Medulla oblongata (tissue), 1 donor: ENCODE results near the gene RPUSD1.
"Not testable (repeated sequence)": the region's sequence is repeated elsewhere in the genome, so short reads cannot be mapped to it uniquely, and the experiment has no call there.

Experiments used
- DNase-seq: peaks from one replicate; pipeline ENCODE4 v3.0.0-alpha.2; 2015; ENCODE audit errors: extremely low spot score

The RPUSD1 gene

DNA sequence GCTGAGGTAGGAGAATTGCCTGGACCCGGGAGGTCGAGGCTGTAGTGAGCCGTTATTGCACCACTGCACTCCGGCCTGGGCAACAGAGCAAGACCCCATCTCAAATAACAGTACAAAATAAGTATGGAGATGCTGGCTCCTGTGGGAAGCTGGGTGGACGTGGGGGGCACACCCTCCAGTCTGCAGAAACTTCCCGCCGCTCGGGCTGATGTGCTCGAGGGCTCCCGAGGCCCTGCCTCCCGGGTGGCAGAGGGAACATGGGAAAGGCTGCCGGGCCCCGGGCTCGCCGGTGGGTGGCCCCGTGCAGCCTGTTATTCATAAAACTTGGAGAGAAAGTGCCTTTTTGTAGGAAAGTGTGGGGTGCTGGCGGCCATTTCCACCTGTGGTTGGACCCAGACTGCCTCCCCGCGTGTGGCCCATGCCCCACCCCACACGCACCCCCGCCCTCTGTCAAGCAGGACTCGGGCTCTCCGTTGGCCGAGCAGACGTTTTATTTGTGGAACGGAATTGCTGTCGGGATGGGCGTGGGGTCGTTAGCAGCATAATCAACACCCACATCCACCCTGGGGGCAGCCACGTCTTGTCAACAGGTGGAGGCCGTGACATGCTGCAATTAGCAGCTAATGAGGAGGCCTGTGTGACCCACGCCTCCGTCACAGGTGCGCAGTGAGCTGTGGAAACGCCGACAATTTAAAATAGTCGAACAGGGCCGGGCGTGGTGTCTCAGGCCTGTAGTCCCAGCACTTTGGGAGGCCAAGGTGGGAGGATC, 40.0 kb downstream of the RPUSD1 start:
- DNase-seq, result no peak

DNA sequence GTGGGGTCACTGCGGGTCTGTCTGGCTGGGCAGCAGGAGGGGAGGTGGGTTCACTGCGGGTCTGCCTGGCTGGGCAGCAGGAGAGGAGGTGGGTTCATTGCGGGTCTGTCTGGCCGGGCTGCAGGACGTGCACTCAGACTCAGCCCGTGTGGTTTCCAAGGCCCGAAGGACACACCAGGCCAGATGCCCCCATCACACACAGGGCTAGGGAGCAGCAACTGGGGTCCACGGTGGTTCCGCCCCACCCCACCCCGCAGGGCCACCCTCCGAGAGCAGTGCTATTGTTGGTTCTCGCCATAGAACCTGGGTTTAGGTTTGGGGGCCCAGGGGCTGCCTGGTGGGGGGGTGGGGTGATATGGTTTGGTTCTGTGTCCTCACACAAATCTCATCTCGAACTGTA, 41.5 kb downstream of the RPUSD1 start:
- no peak for DNase-seq

DNA sequence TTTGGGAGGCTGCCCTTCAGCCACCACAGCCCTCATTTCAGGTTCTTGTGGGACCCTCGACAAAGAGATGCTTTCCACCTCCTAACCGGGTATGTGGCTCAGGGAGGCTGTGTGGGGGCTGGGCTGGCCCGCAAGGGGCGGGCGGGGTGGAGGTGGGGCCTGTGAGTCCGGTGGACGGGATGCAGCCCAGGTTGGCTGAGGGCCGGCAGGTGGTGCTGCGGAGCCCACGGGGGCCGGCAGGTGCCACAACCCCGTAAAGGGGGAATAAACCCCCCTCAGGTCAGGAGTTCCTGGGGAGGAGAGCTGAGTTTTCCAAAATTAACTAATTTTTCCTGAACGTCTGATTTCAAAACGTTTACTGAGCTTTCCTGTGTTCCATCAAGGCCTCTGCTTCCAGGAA, 42.4 kb downstream of the RPUSD1 start:
- DNase-seq, result no peak

DNA sequence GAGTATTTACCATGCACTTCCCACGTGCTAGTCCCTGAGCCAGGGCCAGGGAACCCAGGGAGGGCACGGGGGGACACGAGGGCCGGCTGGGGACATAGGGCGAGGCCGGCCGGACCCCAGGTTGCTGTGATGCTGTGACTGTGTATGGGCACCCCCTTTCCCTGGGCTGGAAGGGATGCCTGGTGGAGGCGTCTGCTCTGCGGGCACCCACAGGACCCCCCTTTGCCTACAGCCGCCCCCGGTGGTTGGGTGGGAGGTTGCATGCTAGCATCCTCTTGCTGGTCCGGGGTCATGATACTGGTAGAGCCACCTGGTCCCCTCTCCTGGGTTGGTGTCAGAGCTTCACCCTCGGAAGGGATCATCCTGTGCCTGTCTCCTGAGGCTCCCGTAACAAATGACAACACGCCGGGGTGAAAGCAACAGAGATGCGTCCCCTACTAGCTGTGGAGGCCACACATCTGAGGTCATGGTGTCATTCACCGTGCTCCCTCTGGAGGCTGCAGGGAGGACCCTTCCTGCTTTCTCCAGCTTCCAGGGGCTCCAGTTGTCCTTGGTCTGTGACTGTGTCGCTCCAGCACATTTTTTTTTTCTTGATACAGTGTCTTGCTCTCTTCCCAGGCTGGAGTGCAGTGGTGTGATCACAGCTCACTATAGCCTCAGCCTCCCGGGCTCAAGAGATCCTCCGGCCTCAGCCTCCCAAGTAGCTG, 44.2 kb downstream of the RPUSD1 start:
- no peak for DNase-seq

DNA sequence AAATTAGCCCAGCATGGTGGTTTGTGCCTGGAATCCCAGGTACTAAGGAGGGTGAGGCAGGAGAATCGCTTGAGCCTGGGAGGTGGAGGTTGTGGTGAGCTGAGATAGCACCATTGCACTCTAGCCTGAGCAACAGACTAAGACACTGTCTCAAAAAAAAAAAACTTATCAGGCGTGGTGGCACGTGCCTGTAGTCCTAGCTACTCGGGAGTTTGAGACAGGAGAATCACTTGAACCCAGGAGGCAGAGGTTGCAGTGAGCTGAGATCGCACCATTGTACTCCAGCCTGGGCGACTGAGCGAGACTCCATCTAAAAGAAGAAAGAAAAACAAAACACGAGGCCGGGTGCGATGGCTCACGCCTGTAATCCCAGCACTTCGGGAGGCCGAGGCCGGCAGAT, 45.3 kb downstream of the RPUSD1 start:
- DNase-seq, result not testable (repeated sequence)

DNA sequence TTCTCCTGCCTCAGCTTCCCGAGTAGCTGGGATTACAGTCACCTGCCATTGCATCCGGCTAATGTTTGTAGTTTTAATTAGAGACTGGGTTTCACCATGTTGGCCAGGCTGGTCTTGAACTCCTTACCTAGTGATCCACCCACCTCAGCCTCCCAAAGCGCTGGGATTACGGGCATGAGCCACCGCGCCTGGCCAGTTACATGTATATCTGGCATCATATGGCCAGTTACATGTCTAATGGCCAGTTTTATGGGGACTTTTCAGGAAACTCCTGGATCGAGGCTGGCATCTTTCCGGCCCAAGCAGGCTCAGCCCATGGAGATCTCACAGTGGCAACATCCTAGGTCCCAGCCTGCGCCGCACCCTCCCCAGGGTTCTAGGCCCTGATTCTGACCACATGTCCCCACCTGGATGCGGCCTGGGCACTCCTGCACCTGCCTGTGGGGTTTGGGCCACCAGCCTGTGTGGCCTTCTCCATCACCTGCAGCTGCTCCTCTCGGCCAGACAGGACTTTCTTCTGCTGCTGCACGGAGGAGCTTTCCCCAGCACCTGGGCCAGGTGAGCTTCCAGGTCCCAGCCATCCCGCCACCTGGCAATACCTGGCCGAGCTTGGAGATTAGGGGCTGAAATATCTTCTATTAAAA, 46.1 kb downstream of the RPUSD1 start:
- DNase-seq, result no peak

DNA sequence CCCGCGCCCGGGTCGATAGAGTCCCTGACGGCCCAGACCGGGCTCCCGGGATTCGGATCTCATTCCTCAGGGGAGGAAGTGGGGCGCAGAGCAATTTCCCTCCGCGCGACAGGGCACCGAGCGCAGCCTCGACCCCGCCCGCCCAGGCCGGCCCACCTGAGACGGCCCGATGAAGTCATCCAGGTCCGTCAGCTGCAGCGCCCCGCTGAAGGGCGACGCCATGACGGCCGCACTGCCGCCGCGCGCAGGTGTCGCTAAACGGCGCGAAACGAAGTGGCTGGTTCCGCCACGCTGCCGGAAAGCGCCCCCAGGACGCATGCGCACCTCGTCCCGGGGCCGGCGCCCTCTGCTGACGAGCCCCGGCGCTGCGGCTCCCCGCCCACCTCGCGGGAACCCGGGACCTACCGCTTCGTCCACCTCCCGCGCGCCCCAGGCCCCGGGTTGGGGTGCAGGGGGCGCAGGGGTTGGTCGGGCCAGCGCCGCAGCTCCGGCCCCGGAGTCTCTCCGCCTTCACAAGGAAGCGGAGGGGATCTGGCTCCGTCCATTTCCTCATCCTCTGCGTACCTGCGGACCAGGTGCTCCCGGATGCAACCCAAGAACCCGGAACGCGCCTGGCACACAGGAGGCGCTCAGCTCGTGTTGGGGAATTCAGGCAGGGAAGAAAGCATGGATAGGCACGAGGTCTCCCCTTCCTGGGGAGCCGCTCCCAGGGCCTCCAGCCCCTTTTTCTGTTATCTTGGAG, 47.2 kb downstream of the RPUSD1 start, which contains the start of gene CIAO3:
Gene CIAO3, minus strand, starts transcription at position 234 of the 742 bp plus-strand sequence. Its CDS starts 12 bp downstream, at position 222.
- DNase-seq, result peak; percentile 82

DNA sequence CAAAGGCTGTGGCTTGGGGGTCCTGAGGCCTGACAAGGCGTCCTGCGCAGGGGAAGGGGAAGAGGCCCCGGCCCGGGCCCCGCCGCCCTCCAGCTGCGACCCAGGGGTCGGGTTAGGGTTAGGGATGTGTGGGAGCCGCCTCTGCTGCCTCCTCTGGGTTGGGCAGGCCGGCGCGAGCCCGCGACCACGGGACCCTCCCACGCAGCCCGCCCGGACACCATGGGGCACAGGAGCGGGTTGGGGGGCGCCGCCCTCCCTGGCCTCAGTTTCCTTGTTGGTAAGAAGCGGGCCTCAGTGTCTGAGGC, 47.8 kb downstream of the RPUSD1 start:
- DNase-seq, result no peak

DNA sequence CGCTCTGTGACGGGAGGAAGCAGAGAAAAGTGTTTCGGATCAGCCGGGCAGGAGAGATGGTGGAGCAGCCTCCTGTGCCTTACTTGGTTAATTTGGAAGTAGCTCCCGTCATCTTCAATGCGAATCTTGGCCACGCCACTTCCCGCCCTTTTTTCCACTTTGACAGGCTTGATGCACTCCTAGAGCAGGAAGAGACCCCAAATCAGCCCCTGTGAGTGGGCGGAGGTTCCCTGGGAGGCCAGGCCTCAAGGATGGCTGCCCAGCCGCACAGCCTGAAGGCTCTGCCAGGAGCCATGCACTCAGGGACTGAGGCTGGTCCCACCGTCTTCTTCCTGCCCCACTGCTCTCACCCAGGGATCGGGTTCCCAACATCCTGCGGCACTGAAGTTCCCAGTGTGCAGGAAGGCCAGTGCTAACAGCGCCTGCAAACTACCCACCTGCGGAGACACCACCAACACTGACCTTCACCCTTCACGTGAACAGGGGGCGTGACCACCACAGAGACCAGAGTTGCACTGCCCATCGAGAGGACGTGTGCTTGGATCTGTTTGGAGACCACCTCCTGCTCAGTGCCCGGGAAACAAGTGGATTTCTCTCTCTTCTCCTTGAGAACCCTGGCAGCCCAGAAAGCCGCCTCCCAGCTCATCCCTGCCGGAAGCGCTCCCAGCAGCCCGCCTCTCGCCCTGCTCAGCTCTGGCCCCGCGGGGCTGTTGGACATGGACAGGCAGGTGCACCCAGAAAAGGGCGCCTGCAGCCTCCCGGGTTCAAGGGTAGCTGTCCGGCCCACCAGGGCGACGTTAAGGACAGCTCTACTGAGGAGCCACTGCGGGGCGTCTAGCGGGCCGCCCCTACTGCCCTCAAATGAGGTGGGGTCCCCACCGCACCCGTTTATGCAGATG, 48.4 kb downstream of the RPUSD1 start:
- DNase-seq, result no peak

DNA sequence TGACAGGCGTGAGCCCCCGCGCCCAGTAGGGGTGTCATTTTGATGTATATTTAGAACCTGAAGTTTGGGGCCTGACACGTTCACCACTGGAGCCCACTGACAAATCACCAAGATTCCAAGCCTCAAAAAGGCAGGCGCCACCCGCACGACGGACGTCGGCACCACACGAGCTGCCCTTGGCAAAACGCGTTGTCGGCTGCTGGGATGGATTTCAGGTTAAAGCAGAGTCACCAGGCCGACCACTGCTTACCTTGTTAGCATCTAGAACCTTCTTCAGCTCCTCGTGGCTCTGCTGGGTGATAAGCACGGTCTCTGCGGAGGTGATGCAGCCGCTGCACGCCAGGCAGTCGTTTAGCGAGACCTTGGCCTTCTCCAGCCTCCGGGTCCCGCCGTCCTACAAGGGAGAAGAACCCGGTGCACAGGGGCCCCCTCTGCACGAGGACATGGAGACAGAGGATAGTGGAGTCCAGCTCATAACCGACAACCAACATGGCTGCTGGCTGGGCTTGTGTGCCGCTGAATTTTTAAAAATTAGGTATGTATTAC, 51.2 kb downstream of the RPUSD1 start:
- no peak for DNase-seq

DNA sequence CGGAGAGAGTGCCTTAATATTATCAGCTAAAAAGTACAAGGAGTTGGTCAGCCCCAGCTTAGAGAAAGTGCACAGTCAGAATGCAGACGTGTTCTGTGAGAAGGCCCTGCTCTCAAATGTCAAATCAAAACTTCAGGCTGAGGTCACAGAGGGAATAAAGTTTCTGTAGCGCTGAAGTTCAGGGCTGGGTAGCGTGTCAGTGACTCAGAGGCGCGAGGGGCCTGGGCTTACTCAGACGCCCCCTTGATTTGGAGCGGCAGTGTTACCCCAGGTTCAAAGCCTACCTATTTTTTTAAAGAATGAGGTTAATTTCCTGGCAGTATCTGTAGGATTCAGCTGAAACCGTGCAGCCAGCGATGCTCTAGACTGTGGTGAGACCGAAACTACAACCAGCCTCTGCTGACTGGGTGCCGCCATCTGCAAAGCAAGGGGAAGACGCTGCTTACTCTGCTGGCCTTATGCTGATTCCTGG, 52.2 kb downstream of the RPUSD1 start:
- no peak for DNase-seq

DNA sequence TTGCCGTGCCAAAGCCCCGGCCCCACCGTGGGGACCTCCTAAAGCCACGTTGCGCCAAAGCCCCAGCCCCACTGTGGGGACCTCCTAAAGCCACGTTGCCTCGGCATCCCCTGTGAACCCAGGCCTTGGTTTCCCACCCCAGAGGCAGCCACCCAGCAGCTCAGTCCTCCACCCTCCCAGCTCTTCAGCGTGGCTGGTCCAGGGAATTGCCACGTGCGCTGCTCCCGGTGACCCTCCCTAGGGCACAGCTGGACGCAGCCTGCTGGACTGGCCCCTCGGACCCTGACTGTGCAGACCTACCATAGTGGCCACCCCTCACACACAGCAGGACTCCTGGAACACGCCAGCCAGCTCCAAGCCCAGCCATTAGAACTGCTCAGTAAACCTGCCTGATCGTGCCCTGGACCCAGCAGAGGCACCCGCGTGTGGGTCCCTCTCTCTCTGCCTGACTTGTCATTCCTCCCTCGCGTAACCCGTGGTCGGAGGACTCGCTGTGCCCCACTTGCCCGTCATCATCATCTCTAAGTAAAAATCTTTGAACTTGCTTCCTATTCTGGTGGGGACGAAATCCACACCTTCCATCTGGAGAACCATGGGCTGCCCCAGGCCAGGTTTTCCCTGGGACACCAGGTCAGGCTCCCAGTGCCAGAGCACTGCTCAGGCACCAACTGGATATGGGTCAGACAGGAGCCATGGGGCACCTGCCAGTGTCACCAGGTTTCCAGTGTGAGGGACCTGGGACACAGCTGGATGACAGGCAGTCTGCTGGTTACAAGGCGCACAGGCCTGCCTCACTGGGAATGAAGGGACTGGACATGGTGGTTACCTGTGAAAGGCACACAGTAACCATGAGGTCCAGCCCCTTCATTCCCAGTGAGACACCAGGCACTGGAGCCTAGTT, 53.0 kb downstream of the RPUSD1 start:
- no peak for DNase-seq
